ENCODE results near the gene MYO5A. TPM values are rescaled to one million over a fixed set of nuclear protein-coding genes. Genes with fewer than 3 reads are reported as not detected.

MYO5A gene
- total and polyA plus RNA-seq, 9 of the 15 experiments (the other 6 are each of a cell fraction or from before 2014, with no cell fraction given): 0.03 to 0.82 (median 0.40) TPM

DNA sequence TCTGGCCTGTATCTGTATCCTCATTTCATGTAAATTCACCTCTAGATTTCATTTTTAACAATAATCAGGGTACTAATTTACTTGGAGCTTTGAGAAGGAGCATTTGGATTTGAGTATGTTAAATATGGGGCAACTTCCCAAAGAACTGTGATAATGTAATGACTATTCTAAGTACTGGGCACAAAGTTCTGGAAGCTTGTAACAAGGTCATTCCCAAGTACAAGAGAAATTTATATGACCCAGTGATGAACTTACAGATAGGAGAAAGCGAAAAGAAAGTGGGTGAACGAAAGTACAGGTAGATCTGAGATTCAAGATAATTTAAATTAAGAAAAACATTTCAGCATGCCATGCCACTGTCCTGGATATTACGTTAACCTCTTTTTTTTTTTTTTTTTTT lies 93.8 kb downstream of the MYO5A start:
- intact Hi-C loops (cut with micrococcal nuclease): no loop called here
- in situ Hi-C loops (cut with MboI): no loop called here
- Histone ChIP-seq H3K27ac (ENCODE audit: extremely low read depth, low read depth, low read length) (no peak overlapping the region), H3K9ac (ENCODE audit: insufficient read depth in 1 of 2, low read depth in 2 of 2, low read length in 2 of 2) (no peak overlapping the region), H3K9me1 (ENCODE audit: control insufficient read depth, insufficient read depth, low read length) (no peaks in the 10 kb centered on the region), H3K27me3 (ENCODE audit: control insufficient read depth in 2 of 2, insufficient read depth in 2 of 2, low read length in 2 of 2) (peaks cover 0 to 4% of the 10 kb centered on the region in 2 experiments; a peak in 2 of 5 replicates), H2AFZ (ENCODE audit: low read depth, low read length) (no peak overlapping the region), H3K4me3 (no peak overlapping the region), H3K79me2 (ENCODE audit: control insufficient read depth, insufficient read depth, low read length) (no peaks in the 10 kb centered on the region), H3K4me1 (replicated peaks in 1 of 2; ENCODE audit: control insufficient read depth in 2 of 2, insufficient read depth in 2 of 2, low read length in 2 of 2) (no peaks in the 10 kb centered on the region), H3K36me3 (ENCODE audit: control insufficient read depth, insufficient read depth, low read length) (no peaks in the 10 kb centered on the region), H3K4me2 (ENCODE audit: insufficient read depth, low read length) (no peak overlapping the region), H3K9me3 (replicated peaks; ENCODE audit: control insufficient read depth, insufficient read depth, low read depth, low read length) (no peaks in the 10 kb centered on the region), H4K20me1 (replicated peaks; ENCODE audit: control insufficient read depth, insufficient read depth, low read length) (no peaks in the 10 kb centered on the region)
- FAIRE-seq (no peak), DNase-seq (ENCODE audit: extremely low read depth in 1 of 4, low spot score in 3 of 4) (no peak), ATAC-seq (no peak)
- BruUV-seq (replicated peaks): no TSS peak
- ChIA-PET CTCF (ENCODE audit: low intra/inter-chr PET ratio) (no interaction called here), POLR2A (no interaction called here)
- WGBS (ENCODE audit: insufficient coverage, low coverage, missing lambda C conversion rate): 0% methylated on average over 2 of the region's 3 CpGs
- TF ChIP-seq PRMT5 (CRISPR knock-in tag; IDR thresholded peaks at IDR 0.05): no peak
- TF ChIP-seq, protein P1, sequence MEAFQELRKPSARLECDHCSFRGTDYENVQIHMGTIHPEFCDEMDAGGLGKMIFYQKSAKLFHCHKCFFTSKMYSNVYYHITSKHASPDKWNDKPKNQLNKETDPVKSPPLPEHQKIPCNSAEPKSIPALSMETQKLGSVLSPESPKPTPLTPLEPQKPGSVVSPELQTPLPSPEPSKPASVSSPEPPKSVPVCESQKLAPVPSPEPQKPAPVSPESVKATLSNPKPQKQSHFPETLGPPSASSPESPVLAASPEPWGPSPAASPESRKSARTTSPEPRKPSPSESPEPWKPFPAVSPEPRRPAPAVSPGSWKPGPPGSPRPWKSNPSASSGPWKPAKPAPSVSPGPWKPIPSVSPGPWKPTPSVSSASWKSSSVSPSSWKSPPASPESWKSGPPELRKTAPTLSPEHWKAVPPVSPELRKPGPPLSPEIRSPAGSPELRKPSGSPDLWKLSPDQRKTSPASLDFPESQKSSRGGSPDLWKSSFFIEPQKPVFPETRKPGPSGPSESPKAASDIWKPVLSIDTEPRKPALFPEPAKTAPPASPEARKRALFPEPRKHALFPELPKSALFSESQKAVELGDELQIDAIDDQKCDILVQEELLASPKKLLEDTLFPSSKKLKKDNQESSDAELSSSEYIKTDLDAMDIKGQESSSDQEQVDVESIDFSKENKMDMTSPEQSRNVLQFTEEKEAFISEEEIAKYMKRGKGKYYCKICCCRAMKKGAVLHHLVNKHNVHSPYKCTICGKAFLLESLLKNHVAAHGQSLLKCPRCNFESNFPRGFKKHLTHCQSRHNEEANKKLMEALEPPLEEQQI (IDR thresholded peaks at IDR 0.05): no peak
- TF ChIP-seq PTRF (tag; IDR thresholded peaks at IDR 0.05): no peak
- TF ChIP-seq, protein P2, sequence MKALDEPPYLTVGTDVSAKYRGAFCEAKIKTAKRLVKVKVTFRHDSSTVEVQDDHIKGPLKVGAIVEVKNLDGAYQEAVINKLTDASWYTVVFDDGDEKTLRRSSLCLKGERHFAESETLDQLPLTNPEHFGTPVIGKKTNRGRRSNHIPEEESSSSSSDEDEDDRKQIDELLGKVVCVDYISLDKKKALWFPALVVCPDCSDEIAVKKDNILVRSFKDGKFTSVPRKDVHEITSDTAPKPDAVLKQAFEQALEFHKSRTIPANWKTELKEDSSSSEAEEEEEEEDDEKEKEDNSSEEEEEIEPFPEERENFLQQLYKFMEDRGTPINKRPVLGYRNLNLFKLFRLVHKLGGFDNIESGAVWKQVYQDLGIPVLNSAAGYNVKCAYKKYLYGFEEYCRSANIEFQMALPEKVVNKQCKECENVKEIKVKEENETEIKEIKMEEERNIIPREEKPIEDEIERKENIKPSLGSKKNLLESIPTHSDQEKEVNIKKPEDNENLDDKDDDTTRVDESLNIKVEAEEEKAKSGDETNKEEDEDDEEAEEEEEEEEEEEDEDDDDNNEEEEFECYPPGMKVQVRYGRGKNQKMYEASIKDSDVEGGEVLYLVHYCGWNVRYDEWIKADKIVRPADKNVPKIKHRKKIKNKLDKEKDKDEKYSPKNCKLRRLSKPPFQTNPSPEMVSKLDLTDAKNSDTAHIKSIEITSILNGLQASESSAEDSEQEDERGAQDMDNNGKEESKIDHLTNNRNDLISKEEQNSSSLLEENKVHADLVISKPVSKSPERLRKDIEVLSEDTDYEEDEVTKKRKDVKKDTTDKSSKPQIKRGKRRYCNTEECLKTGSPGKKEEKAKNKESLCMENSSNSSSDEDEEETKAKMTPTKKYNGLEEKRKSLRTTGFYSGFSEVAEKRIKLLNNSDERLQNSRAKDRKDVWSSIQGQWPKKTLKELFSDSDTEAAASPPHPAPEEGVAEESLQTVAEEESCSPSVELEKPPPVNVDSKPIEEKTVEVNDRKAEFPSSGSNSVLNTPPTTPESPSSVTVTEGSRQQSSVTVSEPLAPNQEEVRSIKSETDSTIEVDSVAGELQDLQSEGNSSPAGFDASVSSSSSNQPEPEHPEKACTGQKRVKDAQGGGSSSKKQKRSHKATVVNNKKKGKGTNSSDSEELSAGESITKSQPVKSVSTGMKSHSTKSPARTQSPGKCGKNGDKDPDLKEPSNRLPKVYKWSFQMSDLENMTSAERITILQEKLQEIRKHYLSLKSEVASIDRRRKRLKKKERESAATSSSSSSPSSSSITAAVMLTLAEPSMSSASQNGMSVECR (CRISPR knock-in tag; IDR thresholded peaks at IDR 0.05): no peak
- TF ChIP-seq, protein P3, sequence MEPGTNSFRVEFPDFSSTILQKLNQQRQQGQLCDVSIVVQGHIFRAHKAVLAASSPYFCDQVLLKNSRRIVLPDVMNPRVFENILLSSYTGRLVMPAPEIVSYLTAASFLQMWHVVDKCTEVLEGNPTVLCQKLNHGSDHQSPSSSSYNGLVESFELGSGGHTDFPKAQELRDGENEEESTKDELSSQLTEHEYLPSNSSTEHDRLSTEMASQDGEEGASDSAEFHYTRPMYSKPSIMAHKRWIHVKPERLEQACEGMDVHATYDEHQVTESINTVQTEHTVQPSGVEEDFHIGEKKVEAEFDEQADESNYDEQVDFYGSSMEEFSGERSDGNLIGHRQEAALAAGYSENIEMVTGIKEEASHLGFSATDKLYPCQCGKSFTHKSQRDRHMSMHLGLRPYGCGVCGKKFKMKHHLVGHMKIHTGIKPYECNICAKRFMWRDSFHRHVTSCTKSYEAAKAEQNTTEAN (CRISPR knock-in tag; IDR thresholded peaks at IDR 0.05): no peak
- TF ChIP-seq, protein P4, sequence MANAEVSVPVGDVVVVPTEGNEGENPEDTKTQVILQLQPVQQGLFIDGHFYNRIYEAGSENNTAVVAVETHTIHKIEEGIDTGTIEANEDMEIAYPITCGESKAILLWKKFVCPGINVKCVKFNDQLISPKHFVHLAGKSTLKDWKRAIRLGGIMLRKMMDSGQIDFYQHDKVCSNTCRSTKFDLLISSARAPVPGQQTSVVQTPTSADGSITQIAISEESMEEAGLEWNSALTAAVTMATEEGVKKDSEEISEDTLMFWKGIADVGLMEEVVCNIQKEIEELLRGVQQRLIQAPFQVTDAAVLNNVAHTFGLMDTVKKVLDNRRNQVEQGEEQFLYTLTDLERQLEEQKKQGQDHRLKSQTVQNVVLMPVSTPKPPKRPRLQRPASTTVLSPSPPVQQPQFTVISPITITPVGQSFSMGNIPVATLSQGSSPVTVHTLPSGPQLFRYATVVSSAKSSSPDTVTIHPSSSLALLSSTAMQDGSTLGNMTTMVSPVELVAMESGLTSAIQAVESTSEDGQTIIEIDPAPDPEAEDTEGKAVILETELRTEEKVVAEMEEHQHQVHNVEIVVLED (CRISPR knock-in tag; IDR thresholded peaks at IDR 0.05): no peak
- TF ChIP-seq, protein P5, sequence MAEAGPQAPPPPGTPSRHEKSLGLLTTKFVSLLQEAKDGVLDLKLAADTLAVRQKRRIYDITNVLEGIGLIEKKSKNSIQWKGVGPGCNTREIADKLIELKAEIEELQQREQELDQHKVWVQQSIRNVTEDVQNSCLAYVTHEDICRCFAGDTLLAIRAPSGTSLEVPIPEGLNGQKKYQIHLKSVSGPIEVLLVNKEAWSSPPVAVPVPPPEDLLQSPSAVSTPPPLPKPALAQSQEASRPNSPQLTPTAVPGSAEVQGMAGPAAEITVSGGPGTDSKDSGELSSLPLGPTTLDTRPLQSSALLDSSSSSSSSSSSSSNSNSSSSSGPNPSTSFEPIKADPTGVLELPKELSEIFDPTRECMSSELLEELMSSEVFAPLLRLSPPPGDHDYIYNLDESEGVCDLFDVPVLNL (CRISPR knock-in tag; IDR thresholded peaks at IDR 0.05; ENCODE audit: low read depth): no peak
- no peak for TF ChIP-seq ZSCAN29 (IDR thresholded peaks at IDR 0.05)
- TF ChIP-seq ZNF57 (CRISPR knock-in tag; IDR thresholded peaks at IDR 0.05): no peak
- TF ChIP-seq ZNF24 (IDR thresholded peaks at IDR 0.05): no peak
- no peak for TF ChIP-seq FOXJ3 (CRISPR knock-in tag; IDR thresholded peaks at IDR 0.05)
- no peak for TF ChIP-seq KAT8 (IDR thresholded peaks at IDR 0.05; ENCODE audit: low read depth)
- no peak for TF ChIP-seq MEF2D (tag; conservative IDR thresholded peaks at IDR 0.05; ENCODE audit: low read depth)

All from K562 (cell line).